Muscle of leg (tissue), 11 donors: Measurements from ENCODE around the gene CFAP221. TPM values are rescaled to one million over a fixed set of nuclear protein-coding genes. Genes with fewer than 3 reads are reported as not detected.

Experiments
- DNase-seq: peaks from one replicate; pipeline ENCODE4 v3.0.0; 2013
- H3K27ac ChIP-seq: one replicate; pipeline ENCODE4 v1.5.1; 2013; ENCODE audit warnings: mild to moderate bottlenecking, low read length, control low read depth
- H3K27me3 ChIP-seq: one replicate; pipeline ENCODE4 v1.6.1; 2013; ENCODE audit warnings: low read length; ENCODE audit not compliant: control insufficient read depth, insufficient read depth
- H3K36me3 ChIP-seq: one replicate; pipeline ENCODE4 v1.6.1; 2013; ENCODE audit warnings: low read length; ENCODE audit not compliant: control insufficient read depth, insufficient read depth
- H3K4me1 ChIP-seq: one replicate; pipeline ENCODE4 v1.6.1; 2013; ENCODE audit warnings: low read length; ENCODE audit not compliant: control insufficient read depth, insufficient read depth
- H3K4me3 ChIP-seq: one replicate; pipeline ENCODE4 v1.5.1; 2013; ENCODE audit warnings: low read length, control low read depth
- H3K9me3 ChIP-seq: replicated peaks from 2 replicates; pipeline ENCODE4 v1.6.1; 2013; ENCODE audit warnings: low read depth, low read length; ENCODE audit not compliant: control insufficient read depth
- WGBS: methylation state at CpG from one replicate; pipeline ENCODE4 v1.1.5; 2013; ENCODE audit warnings: missing lambda C conversion rate; ENCODE audit not compliant: insufficient coverage; 5-methylcytosine and 5-hydroxymethylcytosine counted together
- polyA plus RNA-seq, 8 donors: library from polyadenylated mRNA; unstranded; fragments of 120-200 nt; gene quantifications; one replicate each; pipeline versions ENCODE4 v1.2.1 to v1.2.3, GENCODE V29; 2013; ENCODE audit warnings: inconsistent platforms in 1 of 8, low replicate concordance in 1 of 8; ENCODE audit not compliant: insufficient read length in 8 of 8, insufficient read depth in 1 of 8
- total RNA-seq: library from RNA; stranded (reverse); fragments of 120-200 nt; gene quantifications from one replicate; pipeline ENCODE4 v1.2.4, GENCODE V29; 2013

Gene CFAP221
- total and polyA plus RNA-seq, 9 donors, result 0.22 to 4.2 (median 0.63) TPM

DNA sequence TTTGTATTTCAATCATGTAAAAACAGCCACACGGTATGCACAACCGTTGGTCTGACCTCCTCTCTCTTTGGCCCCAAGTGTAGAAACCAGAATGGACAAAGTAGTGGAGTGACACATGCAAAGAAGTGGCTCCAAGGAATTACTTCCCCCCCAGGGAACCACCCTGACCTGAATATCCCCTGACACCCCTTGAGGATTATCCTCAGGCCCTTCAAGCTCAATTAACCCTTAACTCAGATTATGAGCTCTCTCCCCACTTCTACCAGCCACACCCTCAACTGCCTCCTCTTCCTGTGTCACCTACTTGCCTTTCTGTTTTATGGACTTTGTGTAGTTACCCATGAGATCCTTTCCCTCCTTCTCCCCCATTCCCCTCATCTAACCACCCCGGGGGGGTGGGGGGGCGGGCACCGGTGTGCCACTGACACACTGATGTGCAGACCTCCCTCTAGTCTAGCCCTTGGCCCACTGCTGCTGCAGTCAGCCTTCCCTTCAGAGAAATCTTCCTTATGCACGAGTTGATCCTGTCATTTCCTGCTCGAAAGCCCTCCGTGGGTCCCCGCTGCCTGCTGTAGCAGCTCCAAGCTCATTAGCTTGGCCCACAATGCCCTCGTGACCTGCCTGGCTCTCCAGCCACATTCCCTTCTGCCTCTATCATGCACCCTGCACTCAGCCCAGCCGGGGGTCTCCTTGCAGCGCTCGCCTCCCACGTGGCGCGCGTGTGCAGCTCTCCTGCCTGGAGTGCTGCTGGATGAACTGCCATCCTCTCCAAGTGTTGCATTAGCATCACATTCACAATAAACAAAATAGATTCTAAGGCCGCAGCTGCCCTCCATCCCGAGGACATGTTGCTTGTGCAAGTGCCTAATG, 94.7 kb downstream of the CFAP221 start:
- Histone ChIP-seq H3K27ac (no peak overlapping the region), H3K36me3 (no peaks in the 10 kb centered on the region), H3K27me3 (no peaks in the 10 kb centered on the region), H3K4me3 (no peak overlapping the region), H3K9me3 (no peaks in the 10 kb centered on the region), H3K4me1 (no peaks in the 10 kb centered on the region)
- no peak for DNase-seq
- WGBS, result 18% methylated on average over 16 of the region's 19 CpGs

DNA sequence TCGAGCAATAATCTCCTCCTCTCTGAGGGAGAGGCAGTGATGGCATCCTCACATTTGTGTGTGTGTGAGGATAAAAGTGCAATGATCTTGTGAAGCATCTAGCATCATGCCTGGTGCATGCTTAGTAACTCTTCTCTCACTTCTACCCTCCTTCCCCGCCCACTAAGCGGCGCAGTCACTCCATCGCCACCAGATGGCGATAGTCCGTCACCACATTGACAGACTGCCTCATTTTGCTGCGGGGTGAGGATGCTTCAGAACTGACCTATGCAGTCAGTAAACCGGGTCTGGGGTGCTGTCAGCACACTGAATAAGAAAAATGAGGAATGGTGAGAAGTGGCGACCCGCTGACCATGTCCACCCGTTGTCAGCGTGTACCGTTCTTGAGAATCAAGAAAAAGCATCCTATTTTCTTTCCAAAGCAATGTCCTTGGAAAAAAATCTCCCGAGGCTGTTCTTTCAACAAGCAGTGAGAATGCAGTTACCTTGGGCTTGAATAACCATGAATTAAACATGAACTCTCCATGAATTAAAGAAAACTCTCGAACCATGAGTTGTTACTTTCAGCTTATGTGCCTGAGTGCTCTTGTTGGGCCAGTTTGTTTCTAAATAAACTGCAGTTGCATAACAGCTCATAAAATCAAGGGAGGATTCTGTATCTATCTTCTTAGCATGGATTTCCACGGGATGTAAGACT, 97.5 kb downstream of the CFAP221 start:
- Histone ChIP-seq H3K4me3 (no peak overlapping the region), H3K36me3 (no peaks in the 10 kb centered on the region), H3K9me3 (no peaks in the 10 kb centered on the region), H3K4me1 (no peaks in the 10 kb centered on the region), H3K27ac (no peak overlapping the region), H3K27me3 (no peaks in the 10 kb centered on the region)
- 0% methylated on average over 2 of the region's 17 CpGs for WGBS
- peak; percentile 83 for DNase-seq

DNA sequence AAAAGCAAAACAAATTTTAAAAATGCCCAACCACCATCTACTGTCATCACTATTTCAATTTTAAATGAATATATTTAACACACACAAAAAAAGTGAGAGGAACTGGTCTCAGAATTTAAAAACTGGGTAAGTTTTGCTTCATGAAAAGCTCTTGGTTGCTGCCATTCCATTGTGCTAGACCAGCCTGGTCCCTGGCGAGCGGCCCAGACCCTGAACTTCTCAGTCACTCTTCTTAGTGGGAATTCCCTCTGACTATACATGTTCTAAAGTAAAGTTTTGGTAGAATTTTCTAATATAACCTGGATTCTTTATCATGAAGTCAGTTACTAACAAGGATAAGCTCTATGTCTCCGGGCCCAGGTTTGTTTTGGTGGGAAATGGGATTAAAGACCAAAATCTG, 99.9 kb downstream of the CFAP221 start:
- H3K27me3 ChIP-seq, result no peaks in the 10 kb centered on the region
- no peaks in the 10 kb centered on the region for H3K4me1 ChIP-seq
- H3K9me3 ChIP-seq, result peaks cover 4% of the 10 kb centered on the region
- no CpG with 5 or more reads among the region's 3 CpGs for WGBS
- no peak for DNase-seq
- no peak overlapping the region for H3K27ac ChIP-seq
- no peak overlapping the region for H3K4me3 ChIP-seq
- no peaks in the 10 kb centered on the region for H3K36me3 ChIP-seq

DNA sequence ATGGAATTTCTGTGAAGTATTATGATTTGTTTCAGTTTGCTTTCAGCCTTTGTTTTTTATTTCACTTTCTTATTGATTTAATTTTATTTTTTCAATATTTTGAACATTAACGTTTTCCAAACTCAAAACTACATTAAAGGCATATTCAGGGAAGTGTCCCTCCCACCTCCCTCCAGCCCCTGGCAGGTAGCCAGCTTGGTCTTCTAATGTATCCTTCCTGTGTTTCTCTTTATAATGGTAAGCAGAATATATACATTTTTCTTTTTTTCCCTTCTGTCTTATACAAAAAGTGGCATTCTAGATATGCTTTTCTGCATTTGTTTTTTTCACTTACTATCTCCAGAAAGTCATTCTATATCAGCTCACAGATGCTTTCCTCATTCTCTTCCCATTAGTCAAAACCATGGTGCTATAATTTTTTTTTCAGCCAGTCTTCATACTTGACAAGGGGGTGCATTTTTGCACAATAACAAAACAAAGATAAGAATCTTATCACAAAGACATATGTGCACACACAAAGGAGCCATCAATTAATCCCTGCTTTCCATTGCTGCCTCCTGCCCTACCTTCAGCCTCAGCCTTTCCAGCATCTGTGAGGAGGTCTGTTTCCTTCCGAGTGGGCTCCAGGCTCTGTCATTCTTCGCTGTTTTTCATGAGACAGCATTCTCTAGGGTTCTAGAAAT, 101.1 kb downstream of the CFAP221 start:
- no peaks in the 10 kb centered on the region for H3K36me3 ChIP-seq
- peak; percentile 15 for DNase-seq
- peaks cover 9% of the 10 kb centered on the region for H3K9me3 ChIP-seq
- WGBS, result 40% methylated on average over 1 of the region's 3 CpGs
- no peaks in the 10 kb centered on the region for H3K27me3 ChIP-seq
- no peak overlapping the region for H3K4me3 ChIP-seq
- H3K4me1 ChIP-seq, result no peaks in the 10 kb centered on the region
- H3K27ac ChIP-seq, result peak overlapping the region; percentile 13

DNA sequence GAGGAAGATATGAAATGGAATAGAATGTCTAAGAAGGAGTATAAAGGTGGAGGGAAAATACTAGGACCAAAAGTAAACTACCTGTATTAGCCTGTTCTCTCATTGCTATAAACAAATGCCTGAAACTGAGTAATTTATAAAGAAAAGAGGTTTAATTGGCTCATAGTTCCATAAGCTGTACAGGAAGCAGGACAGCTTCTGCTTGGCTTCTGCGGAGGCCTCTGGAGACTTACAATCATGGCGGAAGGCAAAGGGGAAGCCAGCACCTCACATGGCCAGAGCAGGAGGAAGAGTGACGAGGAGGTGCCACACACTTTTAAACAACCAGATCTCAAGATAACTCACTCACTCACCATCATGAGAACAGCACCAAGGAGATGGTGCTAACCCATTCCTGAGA, 101.9 kb downstream of the CFAP221 start:
- peaks cover 9% of the 10 kb centered on the region for H3K9me3 ChIP-seq
- DNase-seq, result no peak
- no peak overlapping the region for H3K4me3 ChIP-seq
- H3K27me3 ChIP-seq, result no peaks in the 10 kb centered on the region
- H3K36me3 ChIP-seq, result no peaks in the 10 kb centered on the region
- 57% methylated on average over 2 of the region's 3 CpGs for WGBS
- no peak overlapping the region for H3K27ac ChIP-seq
- no peaks in the 10 kb centered on the region for H3K4me1 ChIP-seq

DNA sequence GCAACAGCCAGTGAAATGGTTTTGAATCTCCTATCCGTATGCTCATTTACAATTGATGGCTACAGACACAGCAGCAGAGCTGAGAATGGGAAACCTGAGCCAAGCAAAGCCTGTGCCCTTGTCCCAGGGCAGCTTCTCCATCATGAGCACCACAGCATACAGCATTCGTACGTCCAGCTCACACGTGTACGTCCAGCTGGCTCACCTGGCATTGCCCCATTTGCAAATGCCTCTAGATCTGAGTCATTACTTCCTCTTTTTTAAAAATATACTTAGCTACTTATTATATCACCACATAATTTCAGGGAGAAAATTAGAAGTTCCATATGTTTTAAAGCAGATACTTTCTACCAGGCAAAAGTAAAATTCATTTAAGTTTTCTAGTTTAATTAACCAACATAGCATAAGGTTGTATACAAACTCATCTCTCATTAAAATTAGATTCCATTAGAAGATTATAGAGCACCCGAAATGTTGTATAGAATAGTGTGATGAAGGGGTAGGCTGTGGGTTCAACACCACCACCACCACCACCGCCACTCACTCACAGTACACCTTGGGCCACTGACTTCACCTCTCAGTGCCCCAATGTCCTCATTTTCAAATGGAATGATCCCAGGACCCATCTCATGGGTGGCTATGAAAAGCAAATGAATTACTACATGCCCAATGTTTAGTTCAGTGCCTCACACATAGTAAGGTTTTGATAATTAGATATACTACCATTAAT, 103.4 kb downstream of the CFAP221 start:
- peaks cover 9% of the 10 kb centered on the region for H3K9me3 ChIP-seq
- H3K27ac ChIP-seq, result no peak overlapping the region
- H3K4me3 ChIP-seq, result no peak overlapping the region
- H3K27me3 ChIP-seq, result no peaks in the 10 kb centered on the region
- no peaks in the 10 kb centered on the region for H3K36me3 ChIP-seq
- 69% methylated on average over 3 of the region's 7 CpGs for WGBS
- H3K4me1 ChIP-seq, result no peaks in the 10 kb centered on the region
- DNase-seq, result no peak

DNA sequence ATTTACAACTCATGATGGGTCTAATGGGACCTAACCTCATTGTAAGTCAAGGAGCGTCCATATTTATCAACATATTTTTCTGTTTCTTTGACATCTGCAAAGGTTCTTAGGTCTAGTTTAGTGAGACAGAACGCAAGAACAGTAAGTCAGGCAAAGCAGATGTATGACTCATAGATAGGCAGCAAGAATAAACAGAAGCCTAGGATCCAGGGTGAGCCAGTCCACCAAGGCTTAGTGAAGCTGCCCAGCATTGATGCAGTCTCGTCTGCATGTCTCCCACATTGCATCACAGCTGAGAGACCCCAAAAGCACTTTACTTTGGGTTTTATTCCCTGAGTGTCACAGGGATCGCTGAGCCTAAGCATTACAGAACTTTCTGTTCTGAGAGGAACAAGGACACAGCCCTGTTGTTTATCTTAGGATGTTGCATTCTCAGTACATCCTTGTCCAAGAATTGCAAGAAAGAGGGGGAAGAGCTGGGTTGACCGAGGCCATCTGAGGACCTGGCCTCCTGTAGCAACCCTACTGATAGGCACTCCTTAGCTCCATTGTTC, 105.2 kb downstream of the CFAP221 start:
- H3K36me3 ChIP-seq, result no peaks in the 10 kb centered on the region
- no peak overlapping the region for H3K4me3 ChIP-seq
- no peak overlapping the region for H3K27ac ChIP-seq
- no peaks in the 10 kb centered on the region for H3K27me3 ChIP-seq
- H3K9me3 ChIP-seq, result peaks cover 9% of the 10 kb centered on the region
- no peaks in the 10 kb centered on the region for H3K4me1 ChIP-seq
- 78% methylated on average over 4 of the region's 5 CpGs for WGBS
- no peak for DNase-seq

DNA sequence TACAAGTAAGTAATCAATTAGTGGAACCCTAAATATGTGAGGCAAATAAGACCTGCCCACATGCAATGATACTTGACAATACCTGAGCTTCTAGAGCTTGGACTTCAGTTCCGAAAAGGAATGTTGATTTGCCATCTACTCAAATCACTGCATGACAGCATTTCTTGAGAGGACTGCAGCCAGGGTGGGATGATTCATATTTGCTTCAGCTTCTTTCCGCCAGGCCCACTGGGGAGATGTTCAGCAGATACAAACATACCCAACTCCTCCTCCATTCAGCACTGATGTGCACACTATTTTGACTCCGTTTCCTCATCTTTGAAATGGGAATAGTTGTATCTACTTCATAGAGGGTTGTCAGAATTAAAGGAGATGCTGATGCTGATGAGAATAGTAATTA, 106.0 kb downstream of the CFAP221 start:
- Histone ChIP-seq H3K27me3 (no peaks in the 10 kb centered on the region), H3K36me3 (no peaks in the 10 kb centered on the region), H3K27ac (no peak overlapping the region), H3K4me3 (no peak overlapping the region), H3K9me3 (peaks cover 9% of the 10 kb centered on the region), H3K4me1 (no peaks in the 10 kb centered on the region)
- DNase-seq, result no peak
- WGBS, result 100% methylated on average over 1 of the region's 3 CpGs

DNA sequence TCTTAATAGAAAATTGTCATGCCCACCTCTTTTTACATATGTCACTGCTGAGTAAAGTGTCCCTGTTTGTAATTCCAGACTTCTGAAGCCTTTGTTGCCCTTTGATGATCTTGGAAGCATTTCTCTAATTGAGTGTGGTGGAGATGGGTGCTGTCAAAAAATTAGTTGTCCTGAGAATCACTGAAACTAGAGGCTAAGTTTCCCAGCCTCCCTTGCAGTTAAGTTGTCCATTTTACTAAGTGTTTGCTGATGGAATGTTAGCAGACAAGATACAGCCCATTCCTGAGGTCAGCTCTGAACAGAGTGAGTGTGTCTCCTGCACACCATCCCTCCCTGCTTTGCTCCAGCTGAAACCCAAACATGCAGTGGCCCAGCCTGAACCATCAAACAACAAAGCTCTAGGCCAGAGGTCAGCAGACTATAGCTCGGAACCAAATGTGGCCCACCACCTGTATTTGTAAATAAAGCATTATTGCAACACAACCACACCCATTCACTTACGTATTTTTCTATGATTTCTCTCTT, 106.7 kb downstream of the CFAP221 start:
- H3K27me3 ChIP-seq, result no peaks in the 10 kb centered on the region
- no peak overlapping the region for H3K27ac ChIP-seq
- no peaks in the 10 kb centered on the region for H3K4me1 ChIP-seq
- H3K36me3 ChIP-seq, result no peaks in the 10 kb centered on the region
- no peak for DNase-seq
- H3K9me3 ChIP-seq, result peaks cover 9% of the 10 kb centered on the region
- WGBS, result no CpG with 5 or more reads among the region's 2 CpGs
- no peak overlapping the region for H3K4me3 ChIP-seq
